Measurements from ENCODE around the gene GTF2IRD1. TPM values are rescaled to one million over a fixed set of nuclear protein-coding genes. Genes with fewer than 3 reads are reported as not detected.

GTF2IRD1 gene
- total RNA-seq, 2 donors from 2014 or later: 18.3 to 29.5 TPM

DNA sequence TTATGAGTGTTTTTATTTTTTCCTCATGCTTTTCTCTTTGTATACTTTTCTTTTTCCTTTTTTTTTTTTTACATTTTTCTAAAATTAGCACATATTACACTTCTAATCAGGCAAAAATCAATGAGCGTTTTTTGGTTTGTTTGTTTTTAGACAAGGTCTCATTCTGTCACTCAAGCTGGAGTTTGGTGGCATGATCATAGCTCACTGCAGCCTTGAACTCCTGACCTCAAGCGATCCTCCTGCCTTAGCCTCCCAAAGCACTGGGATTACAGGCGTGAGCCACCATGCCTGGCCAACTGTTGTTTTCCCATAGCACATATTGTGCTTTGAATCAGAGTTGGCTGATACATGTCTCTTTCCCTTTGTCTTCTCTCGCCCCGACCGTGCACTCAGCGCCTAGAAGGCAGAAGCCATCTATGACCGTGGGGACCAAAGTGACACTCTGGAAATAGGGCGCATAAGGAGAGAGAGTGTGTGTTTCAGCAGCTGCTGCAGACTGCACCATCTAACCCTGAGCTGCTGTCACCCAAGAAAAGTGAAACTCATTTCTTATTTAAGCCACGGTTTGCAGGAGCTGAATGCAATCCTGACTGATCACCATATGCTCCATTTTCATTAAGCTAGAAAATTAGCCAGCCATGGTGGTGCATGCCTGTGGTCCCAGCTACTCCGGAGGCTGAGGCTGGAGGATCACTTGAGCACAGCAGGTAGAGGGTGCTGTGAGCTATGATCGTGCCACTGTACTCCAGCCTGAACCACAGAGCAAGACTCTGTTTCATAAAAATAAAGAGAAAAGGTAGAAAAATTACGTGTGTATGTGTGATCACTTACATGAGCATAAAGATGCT, 162.5 kb downstream of the GTF2IRD1 start:
- intact Hi-C loops (cut with DNase I): no loop called here
- Histone ChIP-seq H3K9me3 (no peaks in the 10 kb centered on the region), H3K4me1 (no peaks in the 10 kb centered on the region), H3K27ac (no peak overlapping the region), H3K27me3 (no peaks in the 10 kb centered on the region), H3K36me3 (no peaks in the 10 kb centered on the region), H3K9ac (ENCODE audit: low read depth in 2 of 2, low read length in 2 of 2) (no peak overlapping the region), H3K4me3 (no peak overlapping the region)
- DNase-seq: no peak
- TF ChIP-seq, protein P1, sequence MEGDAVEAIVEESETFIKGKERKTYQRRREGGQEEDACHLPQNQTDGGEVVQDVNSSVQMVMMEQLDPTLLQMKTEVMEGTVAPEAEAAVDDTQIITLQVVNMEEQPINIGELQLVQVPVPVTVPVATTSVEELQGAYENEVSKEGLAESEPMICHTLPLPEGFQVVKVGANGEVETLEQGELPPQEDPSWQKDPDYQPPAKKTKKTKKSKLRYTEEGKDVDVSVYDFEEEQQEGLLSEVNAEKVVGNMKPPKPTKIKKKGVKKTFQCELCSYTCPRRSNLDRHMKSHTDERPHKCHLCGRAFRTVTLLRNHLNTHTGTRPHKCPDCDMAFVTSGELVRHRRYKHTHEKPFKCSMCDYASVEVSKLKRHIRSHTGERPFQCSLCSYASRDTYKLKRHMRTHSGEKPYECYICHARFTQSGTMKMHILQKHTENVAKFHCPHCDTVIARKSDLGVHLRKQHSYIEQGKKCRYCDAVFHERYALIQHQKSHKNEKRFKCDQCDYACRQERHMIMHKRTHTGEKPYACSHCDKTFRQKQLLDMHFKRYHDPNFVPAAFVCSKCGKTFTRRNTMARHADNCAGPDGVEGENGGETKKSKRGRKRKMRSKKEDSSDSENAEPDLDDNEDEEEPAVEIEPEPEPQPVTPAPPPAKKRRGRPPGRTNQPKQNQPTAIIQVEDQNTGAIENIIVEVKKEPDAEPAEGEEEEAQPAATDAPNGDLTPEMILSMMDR (IDR thresholded peaks at IDR 0.05): no peak

DNA sequence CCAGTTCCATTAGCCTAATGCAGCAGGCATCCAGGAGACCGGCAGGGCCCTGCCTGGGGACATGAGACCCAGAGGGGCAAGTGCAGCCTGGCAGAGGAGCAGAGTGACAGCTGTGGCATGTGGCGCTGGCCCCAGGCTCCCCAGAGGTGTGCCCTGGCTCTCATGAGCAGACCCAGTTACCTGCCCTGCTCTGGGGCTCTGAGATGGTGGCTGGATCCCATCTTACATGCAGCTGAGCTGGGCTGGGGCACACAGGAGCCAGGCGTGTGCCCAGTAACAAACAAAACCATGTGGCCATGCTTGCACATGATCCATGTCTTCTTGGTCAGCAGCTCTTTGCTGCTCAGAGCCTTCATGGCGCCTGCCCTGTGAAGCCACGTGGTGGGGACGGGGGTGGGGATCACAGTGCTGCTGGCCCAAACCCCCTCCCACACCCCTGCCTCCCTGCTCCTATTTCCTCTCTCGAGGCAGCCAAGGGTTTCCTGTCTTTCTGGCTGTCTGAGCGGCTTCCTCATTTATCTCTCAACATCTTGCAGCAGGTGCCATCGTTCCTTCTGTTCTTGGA, 163.6 kb downstream of the GTF2IRD1 start:
- Histone ChIP-seq H3K36me3 (no peaks in the 10 kb centered on the region), H3K9me3 (no peaks in the 10 kb centered on the region), H3K27ac (no peak overlapping the region), H3K27me3 (no peaks in the 10 kb centered on the region), H3K4me3 (no peak overlapping the region), H3K9ac (ENCODE audit: low read depth in 2 of 2, low read length in 2 of 2) (no peak overlapping the region), H3K4me1 (no peaks in the 10 kb centered on the region)
- TF ChIP-seq, protein P1 (IDR thresholded peaks at IDR 0.05): no peak
- intact Hi-C loops (cut with DNase I): no loop called here
- DNase-seq: no peak

DNA sequence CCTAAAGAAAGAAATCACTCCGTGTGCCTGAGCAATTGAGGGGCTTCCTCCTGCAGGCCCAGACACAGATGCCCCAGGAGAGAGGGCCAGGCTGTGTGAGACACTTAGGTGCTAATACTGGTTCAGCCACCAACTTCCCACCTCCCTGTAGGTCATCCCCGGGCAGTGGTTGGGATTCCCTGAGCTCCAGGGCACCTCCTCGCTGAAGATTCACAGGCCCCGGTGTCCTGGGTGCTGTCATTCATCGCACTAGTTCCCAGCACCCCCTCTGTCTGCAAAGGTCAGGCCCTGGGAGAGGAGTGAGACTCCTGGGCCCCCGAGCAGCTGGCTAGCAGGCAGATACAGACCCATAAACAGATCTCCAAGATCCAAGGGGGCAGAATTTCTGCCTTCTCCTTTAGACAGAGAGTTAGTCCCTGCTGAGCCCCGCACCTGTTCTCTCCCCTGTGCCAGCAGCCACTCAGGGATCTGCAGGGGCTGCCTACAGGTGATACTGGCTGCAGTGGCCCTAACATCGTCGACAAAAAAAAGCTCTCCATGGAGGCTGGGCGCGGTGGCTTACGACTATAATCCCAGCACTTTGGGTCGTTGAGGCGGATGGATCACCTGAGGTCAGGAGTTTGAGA, 165.6 kb downstream of the GTF2IRD1 start:
- H3K36me3 ChIP-seq: no peaks in the 10 kb centered on the region
- no peak overlapping the region for H3K4me3 ChIP-seq
- no peaks in the 10 kb centered on the region for H3K9me3 ChIP-seq
- DNase-seq: no peak
- H3K4me1 ChIP-seq: no peaks in the 10 kb centered on the region
- no peaks in the 10 kb centered on the region for H3K27me3 ChIP-seq
- intact Hi-C loops (cut with DNase I): no loop called here
- TF ChIP-seq, protein P1 (IDR thresholded peaks at IDR 0.05): no peak
- H3K27ac ChIP-seq: no peak overlapping the region
- H3K9ac ChIP-seq (ENCODE audit: low read depth in 2 of 2, low read length in 2 of 2): no peak overlapping the region

DNA sequence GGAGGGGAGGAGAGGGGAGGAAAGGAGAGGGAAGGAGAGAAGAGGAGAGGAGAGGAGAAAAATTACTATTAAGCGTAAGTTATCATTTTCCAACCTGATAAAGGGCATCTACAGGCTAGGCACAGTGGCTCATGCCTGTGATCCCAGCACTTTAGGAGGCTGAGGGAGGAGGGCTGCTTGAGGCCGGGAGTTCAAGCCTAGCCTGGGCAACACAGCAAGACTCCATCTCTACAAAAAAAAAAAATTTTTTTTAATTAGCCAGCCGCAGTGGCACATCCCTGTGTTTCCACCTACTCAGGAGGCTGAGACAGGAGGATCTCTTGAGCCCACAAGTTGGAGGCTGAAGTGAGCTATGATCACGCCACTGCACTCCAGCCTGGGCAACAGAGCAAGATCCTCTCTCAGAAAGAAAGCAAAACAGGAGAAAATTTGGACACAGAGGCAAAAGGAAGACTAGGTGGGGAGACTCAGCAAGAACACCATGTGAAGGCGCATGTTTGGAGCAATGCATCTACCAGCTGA, 168.6 kb downstream of the GTF2IRD1 start:
- intact Hi-C loops (cut with DNase I): no loop called here
- no peak overlapping the region for H3K27ac ChIP-seq

DNA sequence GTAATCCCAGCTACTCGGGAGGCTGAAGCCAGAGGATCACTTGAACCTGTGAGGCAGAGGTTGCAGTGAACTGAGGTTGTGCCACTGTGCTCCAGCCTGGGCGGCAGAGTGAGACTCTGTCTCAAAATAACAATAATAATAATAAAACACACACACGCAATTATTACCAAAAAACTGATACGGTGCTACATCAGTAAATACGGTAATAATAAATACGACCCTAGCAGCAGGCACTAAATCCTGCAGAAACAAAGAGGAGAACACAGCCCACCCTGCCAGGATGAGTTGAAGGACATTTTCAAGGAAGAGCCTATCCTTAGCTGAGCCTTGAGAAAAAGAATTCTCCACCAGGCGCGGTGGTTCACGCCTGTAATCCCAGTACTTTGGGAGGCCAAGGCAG, 169.4 kb downstream of the GTF2IRD1 start:
- no peak for DNase-seq
- no peaks in the 10 kb centered on the region for H3K4me1 ChIP-seq
- TF ChIP-seq, protein P1 (IDR thresholded peaks at IDR 0.05): no peak
- no peak overlapping the region for H3K4me3 ChIP-seq
- H3K27ac ChIP-seq: no peak overlapping the region
- no peak overlapping the region for H3K9ac ChIP-seq (ENCODE audit: low read depth in 2 of 2, low read length in 2 of 2)
- no peaks in the 10 kb centered on the region for H3K27me3 ChIP-seq
- no peaks in the 10 kb centered on the region for H3K9me3 ChIP-seq
- intact Hi-C loops (cut with DNase I): no loop called here
- H3K36me3 ChIP-seq: no peaks in the 10 kb centered on the region

More for the DNA sequence above, 168.6 kb downstream of the GTF2IRD1 start:
- H3K4me1 ChIP-seq: no peaks in the 10 kb centered on the region
- H3K36me3 ChIP-seq: no peaks in the 10 kb centered on the region
- no peak overlapping the region for H3K9ac ChIP-seq (ENCODE audit: low read depth in 2 of 2, low read length in 2 of 2)
- DNase-seq: no peak
- no peak overlapping the region for H3K4me3 ChIP-seq
- no peaks in the 10 kb centered on the region for H3K27me3 ChIP-seq
- H3K9me3 ChIP-seq: no peaks in the 10 kb centered on the region
- TF ChIP-seq, protein P1 (IDR thresholded peaks at IDR 0.05): no peak
